SKM-1 treated with dmso at 0.1 percent for 144 hours (cell line): ENCODE results near the gene SMTN.

Experiments
- DNase-seq: peaks from one replicate; lab custom pipeline; 2025; ENCODE audit not compliant: unreplicated experiment; lab: John Stamatoyannopoulos, UW

The SMTN gene

GRCh38 chr22:31148953-31149627, 68.0 kb downstream of the SMTN start:
- peak; percentile 66 for DNase-seq

- DNase-seq = no peak
Observed at GRCh38 chr22:31150615-31151014, 69.5 kb downstream of the SMTN start.

GRCh38 chr22:31151872-31152271, 70.8 kb downstream of the SMTN start:
- peak; percentile 48 for DNase-seq

GRCh38 chr22:31153357-31153756, 72.2 kb downstream of the SMTN start:
- DNase-seq = no peak
